ENCODE measurements around the gene ATF1.

DNA sequence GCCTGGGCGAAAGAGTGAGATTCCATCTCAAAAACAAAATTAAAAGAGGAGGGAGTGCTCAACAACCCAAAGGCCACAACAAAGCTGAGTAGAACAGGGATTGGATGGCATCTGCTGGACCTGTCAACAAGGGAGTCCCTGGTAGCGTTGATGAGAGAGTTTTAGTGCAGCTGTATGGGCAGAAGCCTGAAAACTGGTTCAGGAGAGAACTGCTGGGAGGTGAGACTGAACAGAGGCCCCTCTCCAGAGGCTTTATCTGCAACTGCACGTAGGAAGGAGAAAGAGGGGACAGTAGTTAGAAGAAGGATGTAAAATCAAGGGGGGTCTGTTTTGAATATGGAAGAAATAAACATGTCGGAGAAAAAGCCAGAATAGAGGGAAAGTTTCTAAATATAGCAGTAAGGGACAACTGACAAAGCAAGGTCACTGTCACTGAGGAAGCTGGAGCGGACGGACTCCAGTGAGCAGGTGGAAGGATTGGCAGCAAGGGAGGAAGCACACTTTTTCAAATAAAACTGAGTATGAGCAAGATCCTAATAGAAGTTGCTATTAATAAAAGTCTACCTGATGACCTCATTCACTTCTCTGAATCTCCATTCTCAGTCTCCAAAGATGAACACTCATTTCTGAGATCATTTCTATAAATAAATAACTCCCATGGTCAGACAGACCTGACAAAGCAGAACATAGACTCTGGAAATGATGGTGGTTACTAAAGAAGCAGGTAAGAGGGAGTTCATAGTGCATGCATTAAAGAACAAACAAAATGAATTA lies 11.8 kb upstream of the ATF1 start:
- TF ChIP-seq, protein P1, sequence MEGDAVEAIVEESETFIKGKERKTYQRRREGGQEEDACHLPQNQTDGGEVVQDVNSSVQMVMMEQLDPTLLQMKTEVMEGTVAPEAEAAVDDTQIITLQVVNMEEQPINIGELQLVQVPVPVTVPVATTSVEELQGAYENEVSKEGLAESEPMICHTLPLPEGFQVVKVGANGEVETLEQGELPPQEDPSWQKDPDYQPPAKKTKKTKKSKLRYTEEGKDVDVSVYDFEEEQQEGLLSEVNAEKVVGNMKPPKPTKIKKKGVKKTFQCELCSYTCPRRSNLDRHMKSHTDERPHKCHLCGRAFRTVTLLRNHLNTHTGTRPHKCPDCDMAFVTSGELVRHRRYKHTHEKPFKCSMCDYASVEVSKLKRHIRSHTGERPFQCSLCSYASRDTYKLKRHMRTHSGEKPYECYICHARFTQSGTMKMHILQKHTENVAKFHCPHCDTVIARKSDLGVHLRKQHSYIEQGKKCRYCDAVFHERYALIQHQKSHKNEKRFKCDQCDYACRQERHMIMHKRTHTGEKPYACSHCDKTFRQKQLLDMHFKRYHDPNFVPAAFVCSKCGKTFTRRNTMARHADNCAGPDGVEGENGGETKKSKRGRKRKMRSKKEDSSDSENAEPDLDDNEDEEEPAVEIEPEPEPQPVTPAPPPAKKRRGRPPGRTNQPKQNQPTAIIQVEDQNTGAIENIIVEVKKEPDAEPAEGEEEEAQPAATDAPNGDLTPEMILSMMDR (IDR thresholded peaks at IDR 0.05), result no peak
- no peak for TF ChIP-seq POLR2A (IDR thresholded peaks at IDR 0.05)

Measured in adrenal gland (tissue), 5 donors.